Rectal smooth muscle tissue (tissue), 1 donor: ENCODE data around the gene ACVR1C.
"Not testable (repeated sequence)": the region's sequence is repeated elsewhere in the genome, so short reads cannot be mapped to it uniquely, and the experiment has no call there.

Experiments used
- H3K27ac ChIP-seq: one replicate; pipeline ENCODE4 v1.7.0; 2013; ENCODE audit warnings: low read depth, low read length, inconsistent platforms
- H3K27me3 ChIP-seq: one replicate; pipeline ENCODE4 v1.7.0; 2013; ENCODE audit warnings: low read length; ENCODE audit not compliant: control insufficient read depth, insufficient read depth
- H3K36me3 ChIP-seq: one replicate; pipeline ENCODE4 v1.7.0; 2013; ENCODE audit warnings: low read length; ENCODE audit not compliant: control insufficient read depth, insufficient read depth
- H3K4me1 ChIP-seq: one replicate; pipeline ENCODE4 v1.7.0; 2013; ENCODE audit warnings: low read length; ENCODE audit not compliant: control insufficient read depth, insufficient read depth
- H3K4me3 ChIP-seq: one replicate; pipeline ENCODE4 v1.7.0; 2013; ENCODE audit warnings: low read length
- H3K9ac ChIP-seq: one replicate; pipeline ENCODE4 v1.7.0; 2013; ENCODE audit warnings: low read length

The ACVR1C gene

GRCh38 chr2:157514966-157515365 is 113.7 kb downstream of the ACVR1C start:
- H3K4me3 ChIP-seq, H3K27me3 ChIP-seq, H3K36me3 ChIP-seq, H3K4me1 ChIP-seq, H3K27ac ChIP-seq, H3K9ac ChIP-seq: not testable (repeated sequence)

GRCh38 chr2:157509744-157510143 is 118.9 kb downstream of the ACVR1C start:
- H3K27me3 ChIP-seq = no peaks in the 10 kb centered on the region
- no peak overlapping the region for H3K4me3 ChIP-seq
- H3K9ac ChIP-seq = no peak overlapping the region
- H3K4me1 ChIP-seq = no peaks in the 10 kb centered on the region
- no peak overlapping the region for H3K27ac ChIP-seq
- no peaks in the 10 kb centered on the region for H3K36me3 ChIP-seq

GRCh38 chr2:157508676-157509075 is 120.0 kb downstream of the ACVR1C start:
- Histone ChIP-seq H3K4me1 (no peaks in the 10 kb centered on the region), H3K27ac (no peak overlapping the region), H3K27me3 (no peaks in the 10 kb centered on the region), H3K9ac (no peak overlapping the region), H3K36me3 (no peaks in the 10 kb centered on the region), H3K4me3 (no peak overlapping the region)

GRCh38 chr2:157506586-157506985 is 122.1 kb downstream of the ACVR1C start:
- no peak overlapping the region for H3K9ac ChIP-seq
- no peak overlapping the region for H3K27ac ChIP-seq
- no peaks in the 10 kb centered on the region for H3K4me1 ChIP-seq
- H3K36me3 ChIP-seq = no peaks in the 10 kb centered on the region
- no peak overlapping the region for H3K4me3 ChIP-seq
- no peaks in the 10 kb centered on the region for H3K27me3 ChIP-seq

- no peak overlapping the region for H3K27ac ChIP-seq
- no peaks in the 10 kb centered on the region for H3K4me1 ChIP-seq
These were observed 124.0 kb downstream of the ACVR1C start for GRCh38 chr2:157504623-157505022.

GRCh38 chr2:157501026-157501425 is 127.6 kb downstream of the ACVR1C start:
- no peaks in the 10 kb centered on the region for H3K4me1 ChIP-seq
- no peaks in the 10 kb centered on the region for H3K27me3 ChIP-seq
- H3K9ac ChIP-seq = no peak overlapping the region
- no peaks in the 10 kb centered on the region for H3K36me3 ChIP-seq
- H3K4me3 ChIP-seq = no peak overlapping the region
- H3K27ac ChIP-seq = no peak overlapping the region

More at GRCh38 chr2:157504623-157505022, 124.0 kb downstream of the ACVR1C start:
- H3K4me3 ChIP-seq = no peak overlapping the region
- no peak overlapping the region for H3K9ac ChIP-seq
- no peaks in the 10 kb centered on the region for H3K36me3 ChIP-seq
- no peaks in the 10 kb centered on the region for H3K27me3 ChIP-seq

- Histone ChIP-seq H3K9ac (no peak overlapping the region), H3K27me3 (no peaks in the 10 kb centered on the region), H3K4me3 (no peak overlapping the region), H3K27ac (no peak overlapping the region), H3K4me1 (no peaks in the 10 kb centered on the region), H3K36me3 (no peaks in the 10 kb centered on the region)
These were observed 128.3 kb downstream of the ACVR1C start for GRCh38 chr2:157500334-157500733.

GRCh38 chr2:157498483-157498882 is 130.2 kb downstream of the ACVR1C start:
- Histone ChIP-seq H3K27ac (no peak overlapping the region), H3K36me3 (no peaks in the 10 kb centered on the region), H3K4me3 (no peak overlapping the region), H3K9ac (no peak overlapping the region), H3K4me1 (no peaks in the 10 kb centered on the region), H3K27me3 (no peaks in the 10 kb centered on the region)

GRCh38 chr2:157497638-157498314 is 130.9 kb downstream of the ACVR1C start:
- Histone ChIP-seq H3K4me3 (no peak overlapping the region), H3K4me1 (no peaks in the 10 kb centered on the region), H3K36me3 (no peaks in the 10 kb centered on the region), H3K9ac (no peak overlapping the region), H3K27ac (no peak overlapping the region), H3K27me3 (no peaks in the 10 kb centered on the region)

GRCh38 chr2:157492189-157492773 is 136.4 kb downstream of the ACVR1C start:
- Histone ChIP-seq H3K9ac (no peak overlapping the region), H3K4me1 (no peaks in the 10 kb centered on the region), H3K36me3 (no peaks in the 10 kb centered on the region), H3K27ac (no peak overlapping the region), H3K4me3 (no peak overlapping the region), H3K27me3 (no peaks in the 10 kb centered on the region)

- H3K9ac ChIP-seq = no peak overlapping the region
- H3K36me3 ChIP-seq = no peaks in the 10 kb centered on the region
- H3K27ac ChIP-seq = no peak overlapping the region
- H3K27me3 ChIP-seq = no peaks in the 10 kb centered on the region
- H3K4me1 ChIP-seq = no peaks in the 10 kb centered on the region
- no peak overlapping the region for H3K4me3 ChIP-seq
These were observed 138.7 kb downstream of the ACVR1C start for GRCh38 chr2:157489983-157490382.

- no peak overlapping the region for H3K9ac ChIP-seq
- H3K4me1 ChIP-seq = no peaks in the 10 kb centered on the region
- no peaks in the 10 kb centered on the region for H3K27me3 ChIP-seq
- no peaks in the 10 kb centered on the region for H3K36me3 ChIP-seq
- no peak overlapping the region for H3K27ac ChIP-seq
- H3K4me3 ChIP-seq = no peak overlapping the region
These were observed 139.8 kb downstream of the ACVR1C start for GRCh38 chr2:157488877-157489276.

- no peaks in the 10 kb centered on the region for H3K4me1 ChIP-seq
- H3K4me3 ChIP-seq = no peak overlapping the region
- no peak overlapping the region for H3K27ac ChIP-seq
- no peak overlapping the region for H3K9ac ChIP-seq
- no peaks in the 10 kb centered on the region for H3K27me3 ChIP-seq
- no peaks in the 10 kb centered on the region for H3K36me3 ChIP-seq
These were observed 140.9 kb downstream of the ACVR1C start for GRCh38 chr2:157487747-157488146.
